Astrocyte of the spinal cord (primary cell): Measurements from ENCODE around the gene FNBP1.
A peak's percentile ranks its signal among the peaks of the same experiment; 100 is the strongest.

Source experiments
- DNase-seq: peaks from one replicate; pipeline ENCODE4 v3.0.0; 2011; ENCODE audit warnings: low read depth, low spot score
- H3K4me3 ChIP-seq: 2 replicates; pipeline ENCODE4 v1.5.1; 2011; ENCODE audit warnings: low read depth, mild to moderate bottlenecking, low read length, moderate library complexity
- CTCF ChIP-seq: IDR thresholded peaks from 2 replicates; pipeline ENCODE4 v1.5.1; 2012; ENCODE audit warnings: low read depth, mild to moderate bottlenecking, low read length, inconsistent platforms
- in situ Hi-C: cut with HindIII; loops from 2 replicates; pipeline ENCODE4 v1.10.0; 2017; ENCODE audit warnings: low sequenced_read_pairs

Gene FNBP1

DNA sequence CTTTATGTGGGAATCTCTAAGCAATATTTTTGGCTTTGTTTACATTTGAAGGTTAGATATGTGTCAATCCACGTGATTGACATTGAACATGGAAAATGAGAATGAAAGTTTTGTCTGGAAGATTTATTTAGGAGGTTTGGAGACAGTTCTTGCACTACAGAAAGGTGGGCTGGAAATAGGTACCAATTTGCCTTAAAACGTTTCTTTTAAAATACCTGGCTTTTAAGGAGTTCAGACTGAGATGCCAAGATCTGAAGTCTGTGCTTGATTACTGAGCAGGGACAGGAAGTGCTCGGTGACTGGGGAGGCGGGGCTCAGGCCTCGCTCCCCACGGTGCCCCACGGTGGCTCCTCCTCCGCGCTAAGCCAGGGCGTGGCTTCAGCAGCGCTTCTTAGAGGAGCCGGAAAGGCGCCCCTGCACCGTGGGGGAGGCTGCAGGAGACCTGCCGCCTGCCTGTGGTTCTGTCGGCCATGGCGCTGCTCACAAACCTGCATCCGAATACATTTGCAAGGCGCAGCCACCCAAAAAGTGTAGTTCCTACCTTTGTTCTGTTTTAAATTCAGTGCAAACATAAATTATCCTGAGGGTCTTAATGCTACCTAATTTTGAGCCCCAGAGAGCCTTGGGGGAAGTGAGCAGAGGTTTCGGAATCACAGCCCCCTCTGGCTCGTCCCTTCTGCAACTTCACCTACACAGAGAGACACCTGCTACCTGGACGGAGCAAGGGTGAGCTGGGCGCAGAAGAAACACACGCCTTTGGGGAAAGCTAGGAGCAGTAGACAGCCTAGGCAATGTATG is 158.6 kb downstream of the FNBP1 start:
- DNase-seq, result peak; percentile 72
- TF ChIP-seq CTCF, result no peak
- in situ Hi-C loops, result no loop called here
- H3K4me3 ChIP-seq, result peak overlapping the region; percentile 2

- in situ Hi-C loops, result no loop called here
- DNase-seq, result no peak
- no peak overlapping the region for H3K4me3 ChIP-seq
- no peak for TF ChIP-seq CTCF
Measured at GRCh38 chr9:129881547-129882324, 161.3 kb downstream of the FNBP1 start.

- peak; percentile 7 for TF ChIP-seq CTCF
- in situ Hi-C loops, result no loop called here
Measured at GRCh38 chr9:129880654-129881546, 162.1 kb downstream of the FNBP1 start.

DNA sequence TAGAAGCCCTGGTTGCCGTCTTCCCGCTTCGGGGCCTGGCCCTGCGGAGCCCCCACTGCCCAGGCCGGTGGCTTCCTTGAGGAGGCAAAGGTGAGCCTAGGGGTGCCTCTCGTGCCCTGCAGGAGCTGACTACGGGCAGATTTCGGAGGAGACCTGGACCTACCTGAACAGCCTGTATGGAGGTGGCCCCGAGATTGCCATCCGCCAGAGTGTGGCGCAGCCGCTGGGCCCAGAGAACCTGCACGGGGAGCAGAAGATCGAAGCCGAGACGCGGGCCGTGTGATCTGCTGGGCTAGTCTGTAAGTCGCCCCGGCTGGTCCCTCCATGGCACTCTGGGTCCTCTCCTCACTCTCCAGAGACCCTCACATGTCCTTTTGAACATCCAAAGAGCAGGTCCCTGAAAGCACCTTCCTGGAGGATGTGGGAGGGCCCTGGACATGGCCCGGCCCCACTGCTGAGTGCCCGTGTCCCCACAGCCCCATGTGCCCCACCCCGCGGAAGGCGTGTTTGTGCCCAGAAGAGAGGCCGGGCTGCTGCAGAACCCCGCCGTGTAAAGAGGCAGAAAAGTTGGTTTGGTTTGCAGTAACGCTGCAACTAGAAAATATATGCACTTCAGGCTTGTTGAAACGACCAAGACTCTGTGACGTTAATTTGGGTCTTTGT is 162.9 kb downstream of the FNBP1 start:
- no peak for TF ChIP-seq CTCF
- in situ Hi-C loops, result no loop called here
- no peak for DNase-seq
- H3K4me3 ChIP-seq, result no peak overlapping the region

More at GRCh38 chr9:129880654-129881546, 162.1 kb downstream of the FNBP1 start:
- no peak overlapping the region for H3K4me3 ChIP-seq
- DNase-seq, result peak; percentile 92

- DNase-seq, result no peak
- no peak for TF ChIP-seq CTCF
- no peak overlapping the region for H3K4me3 ChIP-seq
- in situ Hi-C loops, result no loop called here
Measured at GRCh38 chr9:129879103-129879699, 163.8 kb downstream of the FNBP1 start.
